ENCODE data around the gene GPN1.

- TF ChIP-seq FOXK2 (IDR thresholded peaks at IDR 0.05), result no peak
- TF ChIP-seq FOXM1 (IDR thresholded peaks at IDR 0.05; ENCODE audit: borderline replicate concordance), result no peak
- no peak for TF ChIP-seq FOXA1 (IDR thresholded peaks at IDR 0.05)
- TF ChIP-seq TARDBP (IDR thresholded peaks at IDR 0.05), result no peak
- no peak for TF ChIP-seq ELF4 (IDR thresholded peaks at IDR 0.05)
- no peak for TF ChIP-seq HDGF (IDR thresholded peaks at IDR 0.05; ENCODE audit: borderline replicate concordance)
- no peak for TF ChIP-seq SUZ12 (IDR thresholded peaks at IDR 0.05)
- no peak for TF ChIP-seq PKNOX1 (IDR thresholded peaks at IDR 0.05)
- no peak for TF ChIP-seq BHLHE40 (IDR thresholded peaks at IDR 0.05; ENCODE audit: borderline replicate concordance)
- TF ChIP-seq ARNT (IDR thresholded peaks at IDR 0.05), result no peak
- no peak for TF ChIP-seq SP1 (IDR thresholded peaks at IDR 0.05)
Observed at GRCh38 chr2:27664154-27664574, 35.3 kb downstream of the GPN1 start.
